Neural progenitor cell (in vitro differentiated cells): ENCODE data around the gene BCORL1. TPM values are rescaled to one million over a fixed set of nuclear protein-coding genes. Genes with fewer than 3 reads are reported as not detected.

Experiments used
- DNase-seq: peaks from one replicate; pipeline ENCODE4 v3.0.0-alpha.2; 2016; ENCODE audit warnings: low spot score
- H2AFZ ChIP-seq: fragments of 200-600 bp; sonication (generic); replicated peaks from 2 replicates; pipeline ENCODE4 v1.6.1; 2016; ENCODE audit warnings: antibody characterized with exemption
- H3F3A ChIP-seq: fragments of 200-600 bp; sonication (generic); 2 replicates; pipeline ENCODE4 v1.6.1; 2016; ENCODE audit warnings: antibody characterized with exemption, low read depth
- H3K27ac ChIP-seq: fragments of 200-600 bp; sonication (generic); 2 replicates; pipeline ENCODE4 v1.5.1; 2016; ENCODE audit warnings: mild to moderate bottlenecking
- H3K27me3 ChIP-seq: fragments of 200-600 bp; sonication (generic); 2 replicates; pipeline ENCODE4 v1.6.1; 2016; ENCODE audit warnings: mild to moderate bottlenecking, moderate library complexity
- H3K36me3 ChIP-seq: fragments of 200-600 bp; sonication (generic); 2 replicates; pipeline ENCODE4 v1.5.1; 2016
- H3K4me1 ChIP-seq: fragments of 200-600 bp; sonication (generic); 2 replicates; pipeline ENCODE4 v1.6.1; 2016; ENCODE audit warnings: mixed run types
- H3K4me2 ChIP-seq: fragments of 200-600 bp; sonication (generic); 2 replicates; pipeline ENCODE4 v1.6.1; 2016
- H3K4me3 ChIP-seq: fragments of 200-600 bp; sonication (generic); 2 replicates; pipeline ENCODE4 v1.5.1; 2016
- H3K79me2 ChIP-seq: fragments of 200-600 bp; sonication (generic); 2 replicates; pipeline ENCODE4 v1.6.1; 2016; ENCODE audit warnings: low read depth
- H3K9ac ChIP-seq: fragments of 200-600 bp; sonication (generic); 2 replicates; pipeline ENCODE4 v1.6.1; 2016
- H3K9me3 ChIP-seq: fragments of 200-600 bp; sonication (generic); 2 replicates; pipeline ENCODE4 v1.5.1; 2016; ENCODE audit warnings: low read depth
- H4K20me1 ChIP-seq: fragments of 200-600 bp; sonication (generic); 2 replicates; pipeline ENCODE4 v1.6.1; 2016; ENCODE audit warnings: low read depth
- H3K27ac Mint-ChIP-seq: 3 replicates; pipeline ENCODE4 v1.8.0; 2021; ENCODE audit warnings: mixed read lengths
- H3K27me3 Mint-ChIP-seq: 2 replicates; pipeline ENCODE4 v1.8.0; 2022; ENCODE audit warnings: low read depth, mild to moderate bottlenecking, inconsistent platforms, moderate library complexity, mixed read lengths; ENCODE audit not compliant: insufficient read depth
- H3K36me3 Mint-ChIP-seq: 3 replicates; pipeline ENCODE4 v1.8.0; 2021; ENCODE audit warnings: mixed read lengths
- H3K4me1 Mint-ChIP-seq: 3 replicates; pipeline ENCODE4 v1.8.0; 2021; ENCODE audit warnings: mixed read lengths
- H3K4me3 Mint-ChIP-seq: 3 replicates; pipeline ENCODE4 v1.8.0; 2021; ENCODE audit warnings: mild to moderate bottlenecking, moderate library complexity, mixed read lengths
- H3K9me3 Mint-ChIP-seq: 3 replicates; pipeline ENCODE4 v1.8.0; 2020; ENCODE audit warnings: mixed read lengths
- EZH2 ChIP-seq: fragments of 200-600 bp; sonication (generic); IDR thresholded peaks from 2 replicates; pipeline ENCODE4 v1.6.1; 2017; ENCODE audit warnings: antibody characterized with exemption, mild to moderate bottlenecking, moderate library complexity
- EZH2phosphoT487 ChIP-seq: fragments of 200-600 bp; sonication (generic); IDR thresholded peaks from 2 replicates; pipeline ENCODE4 v1.6.1; 2017; ENCODE audit warnings: antibody characterized with exemption
- total RNA-seq: library from RNA; depleted of rRNA; stranded (reverse); fragments of >200 nt; gene quantifications from 2 replicates; pipeline ENCODE4 v1.2.3, GENCODE V29; 2015; ENCODE audit warnings: low replicate concordance
- TF ChIP-seq, protein P1 (sequence below): fragments of 200-600 bp; sonication (generic); IDR thresholded peaks from 2 replicates; pipeline ENCODE4 v1.5.1; 2017; ENCODE audit warnings: antibody characterized with exemption, mild to moderate bottlenecking

BCORL1 gene
- total RNA-seq, 1 donor from 2014 or later = 5.1 TPM

DNA sequence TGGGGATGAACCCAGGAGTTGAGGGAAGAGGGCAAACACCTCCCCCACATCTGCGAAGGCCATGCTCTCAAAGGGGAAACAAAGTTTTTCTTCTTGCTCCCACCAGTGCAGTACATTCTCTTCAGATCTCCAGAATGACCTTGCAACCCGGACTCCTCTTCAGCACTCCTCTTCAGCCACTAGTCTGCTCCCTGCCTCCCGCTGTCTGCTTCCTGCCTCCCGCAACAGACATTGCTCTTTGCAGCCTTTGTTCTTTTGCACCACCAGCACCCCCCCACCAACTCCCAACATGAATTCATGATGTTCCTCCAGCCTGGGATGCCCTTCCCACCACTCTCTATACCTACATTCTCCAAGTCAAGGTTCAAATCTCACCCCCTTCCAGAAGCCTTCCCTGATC is 44.4 kb upstream of the BCORL1 start:
- H3K4me1 ChIP-seq = peaks cover 8% of the 10 kb centered on the region
- no peak for DNase-seq
- no peaks in the 10 kb centered on the region for H3K36me3 Mint-ChIP-seq
- H3K4me1 Mint-ChIP-seq = peaks cover 37% of the 10 kb centered on the region
- H2AFZ ChIP-seq = no peak overlapping the region
- TF ChIP-seq EZH2phosphoT487 = no peak
- no peak for TF ChIP-seq EZH2
- TF ChIP-seq, protein P1, sequence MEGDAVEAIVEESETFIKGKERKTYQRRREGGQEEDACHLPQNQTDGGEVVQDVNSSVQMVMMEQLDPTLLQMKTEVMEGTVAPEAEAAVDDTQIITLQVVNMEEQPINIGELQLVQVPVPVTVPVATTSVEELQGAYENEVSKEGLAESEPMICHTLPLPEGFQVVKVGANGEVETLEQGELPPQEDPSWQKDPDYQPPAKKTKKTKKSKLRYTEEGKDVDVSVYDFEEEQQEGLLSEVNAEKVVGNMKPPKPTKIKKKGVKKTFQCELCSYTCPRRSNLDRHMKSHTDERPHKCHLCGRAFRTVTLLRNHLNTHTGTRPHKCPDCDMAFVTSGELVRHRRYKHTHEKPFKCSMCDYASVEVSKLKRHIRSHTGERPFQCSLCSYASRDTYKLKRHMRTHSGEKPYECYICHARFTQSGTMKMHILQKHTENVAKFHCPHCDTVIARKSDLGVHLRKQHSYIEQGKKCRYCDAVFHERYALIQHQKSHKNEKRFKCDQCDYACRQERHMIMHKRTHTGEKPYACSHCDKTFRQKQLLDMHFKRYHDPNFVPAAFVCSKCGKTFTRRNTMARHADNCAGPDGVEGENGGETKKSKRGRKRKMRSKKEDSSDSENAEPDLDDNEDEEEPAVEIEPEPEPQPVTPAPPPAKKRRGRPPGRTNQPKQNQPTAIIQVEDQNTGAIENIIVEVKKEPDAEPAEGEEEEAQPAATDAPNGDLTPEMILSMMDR = no peak
- no peak overlapping the region for H3K4me3 ChIP-seq
- no peaks in the 10 kb centered on the region for H3K79me2 ChIP-seq
- no peak overlapping the region for H3K4me3 Mint-ChIP-seq
- H3K9ac ChIP-seq = no peak overlapping the region
- no peaks in the 10 kb centered on the region for H3K9me3 ChIP-seq
- peak overlapping the region; percentile 0 for H3K27ac Mint-ChIP-seq
- H3K27ac ChIP-seq = no peak overlapping the region
- peaks cover 3% of the 10 kb centered on the region for H3K9me3 Mint-ChIP-seq
- H3K27me3 Mint-ChIP-seq = peaks cover 43% of the 10 kb centered on the region
- no peaks in the 10 kb centered on the region for H4K20me1 ChIP-seq
- H3F3A ChIP-seq = peaks cover 14% of the 10 kb centered on the region
- no peak overlapping the region for H3K4me2 ChIP-seq
- H3K27me3 ChIP-seq = peaks cover 53% of the 10 kb centered on the region
- no peaks in the 10 kb centered on the region for H3K36me3 ChIP-seq

DNA sequence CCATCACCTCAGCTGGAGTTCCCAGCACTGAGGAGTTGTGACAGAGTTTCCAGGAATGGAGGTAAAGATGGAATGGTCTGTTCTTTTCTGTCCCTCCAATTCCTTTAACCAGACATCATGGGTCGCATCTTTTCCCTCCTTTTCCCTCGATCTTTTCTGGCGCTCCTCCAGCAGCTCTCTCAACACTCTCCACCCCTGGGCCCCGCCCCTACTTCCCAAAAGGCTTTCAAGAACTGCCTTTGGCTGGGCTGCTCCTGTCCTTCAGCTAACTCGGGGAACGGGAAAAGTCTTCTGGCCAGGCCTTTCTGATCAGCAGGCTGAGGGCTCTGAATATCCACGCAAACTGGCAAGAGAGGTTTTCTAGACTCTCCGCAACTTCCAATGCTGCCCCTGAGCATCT is 42.4 kb upstream of the BCORL1 start:
- H3K9ac ChIP-seq = no peak overlapping the region
- H2AFZ ChIP-seq = no peak overlapping the region
- H3K79me2 ChIP-seq = no peaks in the 10 kb centered on the region
- no peak overlapping the region for H3K4me3 ChIP-seq
- H3F3A ChIP-seq = no peaks in the 10 kb centered on the region
- H3K9me3 ChIP-seq = no peaks in the 10 kb centered on the region
- no peaks in the 10 kb centered on the region for H3K4me1 ChIP-seq
- peak; percentile 64 for DNase-seq
- Mint-ChIP-seq H3K36me3 (no peaks in the 10 kb centered on the region), H3K27ac (no peak overlapping the region), H3K4me3 (no peak overlapping the region), H3K27me3 (peaks cover 25% of the 10 kb centered on the region), H3K9me3 (no peaks in the 10 kb centered on the region), H3K4me1 (peaks cover 23% of the 10 kb centered on the region)
- H3K27ac ChIP-seq = no peak overlapping the region
- TF ChIP-seq EZH2 = no peak
- TF ChIP-seq, protein P1 = no peak
- TF ChIP-seq EZH2phosphoT487 = no peak
- H4K20me1 ChIP-seq = no peaks in the 10 kb centered on the region
- H3K36me3 ChIP-seq = no peaks in the 10 kb centered on the region
- H3K4me2 ChIP-seq = no peak overlapping the region
- peaks cover 34% of the 10 kb centered on the region for H3K27me3 ChIP-seq

DNA sequence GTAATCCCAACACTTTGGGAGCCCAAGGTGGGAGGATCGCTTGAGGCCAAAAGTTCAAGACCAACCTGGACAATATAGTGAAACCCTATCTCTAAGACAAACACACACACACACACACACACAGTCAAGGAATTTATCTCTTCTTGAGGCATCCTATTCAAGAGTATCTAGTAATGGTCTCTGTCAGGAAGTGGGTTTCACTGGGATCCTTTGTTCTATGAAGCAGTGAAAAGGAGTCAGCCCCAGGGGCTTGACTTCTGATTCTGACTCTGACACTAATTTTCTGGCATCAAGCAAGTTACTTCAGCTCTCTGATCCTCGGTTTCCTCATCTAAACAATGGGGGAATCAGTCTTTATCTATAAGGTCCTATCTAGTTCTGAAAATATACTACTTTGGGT is 41.7 kb upstream of the BCORL1 start:
- Mint-ChIP-seq H3K4me3 (no peak overlapping the region), H3K9me3 (no peaks in the 10 kb centered on the region), H3K36me3 (no peaks in the 10 kb centered on the region), H3K27me3 (peaks cover 18% of the 10 kb centered on the region), H3K27ac (no peak overlapping the region), H3K4me1 (peaks cover 23% of the 10 kb centered on the region)
- DNase-seq = no peak
- H3K27ac ChIP-seq = no peak overlapping the region
- H3K9ac ChIP-seq = no peak overlapping the region
- no peaks in the 10 kb centered on the region for H3K4me1 ChIP-seq
- H3F3A ChIP-seq = no peaks in the 10 kb centered on the region
- no peaks in the 10 kb centered on the region for H3K36me3 ChIP-seq
- H3K9me3 ChIP-seq = no peaks in the 10 kb centered on the region
- no peak overlapping the region for H2AFZ ChIP-seq
- H3K4me2 ChIP-seq = no peak overlapping the region
- H4K20me1 ChIP-seq = no peaks in the 10 kb centered on the region
- H3K27me3 ChIP-seq = peaks cover 27% of the 10 kb centered on the region
- H3K4me3 ChIP-seq = no peak overlapping the region
- no peaks in the 10 kb centered on the region for H3K79me2 ChIP-seq
- TF ChIP-seq EZH2 (no peak), EZH2phosphoT487 (no peak)
- TF ChIP-seq, protein P1 = no peak
